ENCODE data around the gene CCDC137.

CCDC137 gene

GRCh38 chr17:81641825-81642489, 24.6 kb upstream of the CCDC137 start:
- no peak for TF ChIP-seq CTCF (IDR thresholded peaks at IDR 0.05; ENCODE audit: insufficient read depth, low read length, missing control alignments)
- CTCF ChIA-PET = interaction anchor here (2.5 kb wide), 1 partner anchor 40 kb away, joined by 6 read pairs; no protein-coding TSS in a partner anchor
- peak overlapping the region; percentile 33 for H3K4me3 ChIP-seq (ENCODE audit: low read depth, low read length)
- POLR2A ChIA-PET = interaction anchor here (0.6 to 1.0 kb wide), 3 partner anchors 15 to 89 kb away, joined by 3 to 4 read pairs (median 3); no protein-coding TSS in a partner anchor
- peak; percentile 24 for DNase-seq (ENCODE audit: low read depth, low spot score)

DNA sequence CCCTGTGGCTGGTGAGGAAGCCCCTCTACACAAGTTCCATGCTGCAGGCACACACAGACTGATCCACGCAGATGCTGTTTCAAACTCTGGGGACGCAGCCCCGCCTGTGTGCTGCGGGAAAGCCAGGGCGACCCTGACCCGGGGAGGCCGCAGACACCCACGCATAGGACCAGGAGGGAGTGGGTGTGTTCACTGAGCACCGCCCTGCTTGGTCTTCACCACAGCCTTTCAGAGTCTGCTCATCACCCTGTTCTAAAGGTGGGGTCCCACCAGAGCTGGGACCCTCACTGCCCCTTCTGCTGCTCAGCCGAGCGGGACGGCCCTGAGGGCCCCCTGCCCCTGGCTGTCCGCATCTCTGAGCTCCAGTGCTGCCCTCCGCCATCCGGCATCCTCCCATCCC, 22.0 kb upstream of the CCDC137 start:
- CTCF ChIA-PET = no interaction called here
- no peak for DNase-seq (ENCODE audit: low read depth, low spot score)
- no peak overlapping the region for H3K4me3 ChIP-seq (ENCODE audit: low read depth, low read length)
- TF ChIP-seq CTCF (IDR thresholded peaks at IDR 0.05; ENCODE audit: insufficient read depth, low read length, missing control alignments) = no peak
- POLR2A ChIA-PET = no interaction called here

DNA sequence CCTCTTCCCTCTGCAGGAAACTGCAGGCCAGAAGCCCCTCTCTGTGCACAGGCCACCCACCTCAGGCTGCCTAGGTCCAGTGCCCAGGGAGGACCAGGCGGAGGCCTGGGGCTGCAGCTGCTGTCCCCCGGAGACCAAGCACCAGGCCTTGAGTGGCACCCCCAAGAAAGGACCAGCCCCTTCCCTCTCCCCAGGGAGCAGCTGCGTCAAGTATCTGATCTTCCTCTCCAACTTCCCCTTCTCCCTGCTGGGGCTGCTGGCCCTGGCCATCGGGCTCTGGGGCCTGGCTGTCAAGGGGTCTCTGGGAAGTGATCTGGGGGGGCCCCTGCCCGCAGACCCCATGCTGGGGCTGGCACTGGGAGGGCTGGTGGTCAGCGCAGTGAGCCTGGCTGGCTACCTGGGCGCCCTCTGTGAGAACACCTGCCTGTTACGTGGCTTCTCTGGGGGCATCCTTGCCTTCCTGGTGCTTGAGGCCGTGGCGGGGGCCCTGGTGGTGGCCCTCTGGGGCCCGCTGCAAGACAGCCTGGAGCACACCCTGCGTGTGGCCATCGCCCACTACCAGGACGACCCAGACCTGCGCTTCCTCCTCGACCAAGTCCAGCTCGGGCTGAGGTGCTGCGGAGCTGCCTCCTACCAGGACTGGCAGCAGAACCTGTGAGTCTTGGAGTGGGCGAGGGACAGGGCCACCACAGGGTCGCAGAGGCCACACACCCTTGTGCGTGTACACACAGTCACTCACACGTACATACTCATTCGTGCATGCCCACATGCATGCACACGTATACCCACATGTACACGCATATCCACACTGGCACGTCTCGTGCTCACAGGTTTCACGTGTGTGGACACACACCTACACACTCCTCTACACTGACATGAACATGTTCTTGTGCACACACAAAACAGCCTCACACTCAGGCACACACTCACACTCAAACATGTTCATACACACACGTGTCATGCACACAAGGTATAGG, 21.3 kb upstream of the CCDC137 start:
- ChIA-PET CTCF (no interaction called here), POLR2A (interaction anchor here (0.8 to 1.0 kb wide), 2 partner anchors 13 to 20 kb away, joined by 3 read pairs; no protein-coding TSS in a partner anchor)
- no peak for DNase-seq (ENCODE audit: low read depth, low spot score)
- no peak for TF ChIP-seq CTCF (IDR thresholded peaks at IDR 0.05; ENCODE audit: insufficient read depth, low read length, missing control alignments)
- no peak overlapping the region for H3K4me3 ChIP-seq (ENCODE audit: low read depth, low read length)

DNA sequence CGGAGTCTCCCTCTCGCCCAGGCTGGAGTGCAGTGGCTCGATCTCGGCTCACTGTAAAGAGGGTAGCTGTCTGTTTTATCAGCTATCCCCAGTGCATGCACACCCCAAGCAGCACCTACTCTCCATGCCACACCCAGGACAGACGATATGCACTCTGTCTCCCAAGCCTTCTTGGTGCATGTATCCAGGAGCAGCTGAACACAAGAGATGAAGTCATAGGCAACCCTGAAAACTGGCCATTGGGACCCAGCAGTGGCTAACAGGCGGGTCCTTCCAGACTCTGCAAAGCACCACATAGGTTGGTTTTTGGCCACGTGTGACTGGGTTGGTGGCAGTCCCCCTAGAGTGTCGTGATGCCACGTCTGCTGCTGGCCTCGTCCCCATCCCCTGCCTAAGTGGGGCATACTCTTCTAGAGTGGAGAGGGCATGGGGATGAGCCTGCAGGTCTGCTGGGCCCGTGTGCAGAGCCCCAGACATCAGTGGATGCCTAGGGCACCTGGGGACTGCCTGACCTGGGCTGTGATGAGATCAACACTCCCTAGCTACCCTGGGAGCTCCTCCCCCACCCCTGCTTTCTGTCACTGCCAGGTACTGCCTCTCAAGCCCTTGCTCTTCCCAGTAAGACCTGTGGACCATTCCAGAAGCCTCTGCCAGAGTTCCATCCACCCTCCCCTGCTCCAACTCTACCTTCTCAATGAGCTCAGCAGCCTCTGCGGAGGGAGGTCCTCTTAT, 19.5 kb upstream of the CCDC137 start:
- ChIA-PET CTCF (interaction anchor here (1.4 kb wide), 1 partner anchor 15 kb away, joined by 3 read pairs; no protein-coding TSS in a partner anchor), POLR2A (interaction anchor here (0.7 to 1.3 kb wide), 3 partner anchors 9 to 95 kb away, joined by 3 to 4 read pairs (median 4); partner anchors contain the start of genes ARL16, FAAP100, HGS and PDE6G)
- H3K4me3 ChIP-seq (ENCODE audit: low read depth, low read length) = no peak overlapping the region
- TF ChIP-seq CTCF (IDR thresholded peaks at IDR 0.05; ENCODE audit: insufficient read depth, low read length, missing control alignments) = no peak
- no peak for DNase-seq (ENCODE audit: low read depth, low spot score)

- CTCF ChIA-PET = interaction anchor here (1.4 kb wide), 1 partner anchor 16 kb away, joined by 3 read pairs; no protein-coding TSS in a partner anchor
- H3K4me3 ChIP-seq (ENCODE audit: low read depth, low read length) = no peak overlapping the region
- TF ChIP-seq CTCF (IDR thresholded peaks at IDR 0.05; ENCODE audit: insufficient read depth, low read length, missing control alignments) = no peak
- POLR2A ChIA-PET = interaction anchor here (1.3 kb wide), 1 partner anchor 96 kb away, joined by 4 read pairs; the partner anchor contains the start of gene FAAP100
- DNase-seq (ENCODE audit: low read depth, low spot score) = no peak
Observed at GRCh38 chr17:81647640-81648012, 18.9 kb upstream of the CCDC137 start.
